ENCODE results near the gene BFSP2.
"Not testable (repeated sequence)": the region's sequence is repeated elsewhere in the genome, so short reads cannot be mapped to it uniquely, and the experiment has no call there.

BFSP2 gene

GRCh38 chr3:133476971-133477375, 77.1 kb downstream of the BFSP2 start:
- no peak for TF ChIP-seq CTCF (IDR thresholded peaks at IDR 0.05)
- no peak overlapping the region for H3K4me3 ChIP-seq (ENCODE audit: low read depth in 1 of 2, low read length in 1 of 2)
- peaks cover 7 to 11% of the 10 kb centered on the region in 2 experiments for H3K4me1 ChIP-seq (ENCODE audit: control insufficient read depth in 1 of 2, insufficient read depth in 1 of 2, low read depth in 1 of 2, low read length in 1 of 2)
- no peaks in the 10 kb centered on the region for H3K36me3 ChIP-seq
- no peak overlapping the region for H3K27ac ChIP-seq
- no peaks in the 10 kb centered on the region for H3K9me3 ChIP-seq
- peaks cover 4% of the 10 kb centered on the region for H3K27me3 ChIP-seq

- Histone ChIP-seq H3K27ac (no peak overlapping the region), H3K9me3 (no peaks in the 10 kb centered on the region), H3K4me1 (ENCODE audit: control insufficient read depth in 1 of 2, insufficient read depth in 1 of 2, low read depth in 1 of 2, low read length in 1 of 2) (peaks cover 7 to 11% of the 10 kb centered on the region in 2 experiments), H3K27me3 (no peaks in the 10 kb centered on the region), H3K4me3 (ENCODE audit: low read depth in 1 of 2, low read length in 1 of 2) (no peak overlapping the region), H3K36me3 (no peaks in the 10 kb centered on the region)
- no peak for TF ChIP-seq CTCF (IDR thresholded peaks at IDR 0.05)
Measured at GRCh38 chr3:133477487-133477886, 77.6 kb downstream of the BFSP2 start.

GRCh38 chr3:133478624-133479023, 78.8 kb downstream of the BFSP2 start:
- no peak overlapping the region for H3K27ac ChIP-seq
- no peaks in the 10 kb centered on the region for H3K9me3 ChIP-seq
- H3K36me3 ChIP-seq = no peaks in the 10 kb centered on the region
- H3K27me3 ChIP-seq = no peaks in the 10 kb centered on the region
- no peak overlapping the region for H3K4me3 ChIP-seq (ENCODE audit: low read depth in 1 of 2, low read length in 1 of 2)
- H3K4me1 ChIP-seq (ENCODE audit: control insufficient read depth in 1 of 2, insufficient read depth in 1 of 2, low read depth in 1 of 2, low read length in 1 of 2) = peaks cover 7 to 11% of the 10 kb centered on the region in 2 experiments
- TF ChIP-seq CTCF (IDR thresholded peaks at IDR 0.05) = no peak

- Histone ChIP-seq H3K4me1 (ENCODE audit: control insufficient read depth in 1 of 2, insufficient read depth in 1 of 2, low read depth in 1 of 2, low read length in 1 of 2) (peaks cover 7 to 8% of the 10 kb centered on the region in 2 experiments), H3K36me3 (no peaks in the 10 kb centered on the region)
- TF ChIP-seq CTCF (IDR thresholded peaks at IDR 0.05) = no peak
Measured at GRCh38 chr3:133479401-133479800, 79.5 kb downstream of the BFSP2 start.

GRCh38 chr3:133479895-133480669, 80.2 kb downstream of the BFSP2 start:
- Histone ChIP-seq H3K27ac (no peak overlapping the region), H3K36me3 (no peaks in the 10 kb centered on the region), H3K4me3 (ENCODE audit: low read depth in 1 of 2, low read length in 1 of 2) (no peak overlapping the region), H3K27me3 (no peaks in the 10 kb centered on the region), H3K4me1 (ENCODE audit: control insufficient read depth in 1 of 2, insufficient read depth in 1 of 2, low read depth in 1 of 2, low read length in 1 of 2) (peaks cover 2% of the 10 kb centered on the region in 2 experiments), H3K9me3 (no peaks in the 10 kb centered on the region)
- TF ChIP-seq CTCF (IDR thresholded peaks at IDR 0.05) = no peak

More at GRCh38 chr3:133479401-133479800, 79.5 kb downstream of the BFSP2 start:
- no peak overlapping the region for H3K4me3 ChIP-seq (ENCODE audit: low read depth in 1 of 2, low read length in 1 of 2)
- no peaks in the 10 kb centered on the region for H3K9me3 ChIP-seq
- no peaks in the 10 kb centered on the region for H3K27me3 ChIP-seq
- no peak overlapping the region for H3K27ac ChIP-seq

- not testable (repeated sequence) for H3K4me1 ChIP-seq (ENCODE audit: control insufficient read depth in 1 of 2, insufficient read depth in 1 of 2, low read depth in 1 of 2, low read length in 1 of 2); H3K27me3 ChIP-seq; H3K36me3 ChIP-seq; H3K4me3 ChIP-seq (ENCODE audit: low read depth in 1 of 2, low read length in 1 of 2); H3K27ac ChIP-seq; H3K9me3 ChIP-seq
Measured at GRCh38 chr3:133482474-133482873, 82.6 kb downstream of the BFSP2 start.

Measured in neutrophil (primary cell).